MM.1S (cell line): ENCODE data around the gene CDK6.
A peak's percentile ranks its signal among the peaks of the same experiment; 100 is the strongest.

Experiments
- DNase-seq: peaks from one replicate; pipeline ENCODE4 v3.0.0-alpha.2; 2015
- H2AFZ ChIP-seq: fragments of 300-600 bp; sonication (generic); 2 replicates; pipeline ENCODE4 v1.6.0; 2016; ENCODE audit warnings: antibody characterized with exemption, low read length
- H3F3A ChIP-seq: fragments of 300-600 bp; sonication (generic); 2 replicates; pipeline ENCODE4 v1.6.1; 2016; ENCODE audit warnings: mild to moderate bottlenecking, antibody characterized with exemption, low read length, moderate library complexity, mixed read lengths; ENCODE audit not compliant: insufficient read depth
- H3K27ac ChIP-seq: fragments of 300-600 bp; sonication (generic); 2 replicates; pipeline ENCODE4 v1.5.1; 2016; ENCODE audit warnings: mild to moderate bottlenecking, low read length
- H3K27me3 ChIP-seq: fragments of 300-600 bp; sonication (generic); replicated peaks from 2 replicates; pipeline ENCODE4 v1.6.0; 2016; ENCODE audit warnings: low read length; ENCODE audit not compliant: insufficient read depth
- H3K36me3 ChIP-seq: fragments of 300-600 bp; sonication (generic); replicated peaks from 2 replicates; pipeline ENCODE4 v1.6.1; 2016; ENCODE audit warnings: mild to moderate bottlenecking, low read length, mixed read lengths; ENCODE audit not compliant: insufficient read depth
- H3K4me1 ChIP-seq: fragments of 300-600 bp; sonication (generic); 2 replicates; pipeline ENCODE4 v1.6.1; 2016; ENCODE audit warnings: low read length, mixed read lengths
- H3K4me2 ChIP-seq: fragments of 300-600 bp; sonication (generic); 2 replicates; pipeline ENCODE4 v1.6.0; 2016; ENCODE audit warnings: low read depth, low read length
- H3K4me3 ChIP-seq: fragments of 300-600 bp; sonication (generic); 2 replicates; pipeline ENCODE4 v1.5.1; 2016; ENCODE audit warnings: low read length, mixed read lengths
- H3K79me2 ChIP-seq: fragments of 300-600 bp; sonication (generic); 2 replicates; pipeline ENCODE4 v1.6.1; 2016; ENCODE audit warnings: mixed run types, low read length, mixed read lengths
- H3K9ac ChIP-seq: fragments of 300-600 bp; sonication (generic); 2 replicates; pipeline ENCODE4 v1.6.1; 2016; ENCODE audit warnings: low read length, mixed read lengths
- H3K9me2 ChIP-seq: fragments of 300-600 bp; sonication (generic); replicated peaks from 2 replicates; pipeline ENCODE4 v1.6.1; 2016; ENCODE audit warnings: mild to moderate bottlenecking, low read length, mixed read lengths; ENCODE audit not compliant: insufficient read depth
- H3K9me3 ChIP-seq: fragments of 300-600 bp; sonication (generic); replicated peaks from 2 replicates; pipeline ENCODE4 v1.6.1; 2016; ENCODE audit warnings: mild to moderate bottlenecking, low read length, mixed read lengths; ENCODE audit not compliant: insufficient read depth
- H4K20me1 ChIP-seq: fragments of 300-600 bp; sonication (generic); 2 replicates; pipeline ENCODE4 v1.6.1; 2016; ENCODE audit warnings: mild to moderate bottlenecking, low read length, moderate library complexity, mixed read lengths; ENCODE audit not compliant: insufficient read depth
- EZH2 ChIP-seq: fragments of 300-600 bp; sonication (generic); optimal IDR thresholded peaks from 2 replicates; pipeline ENCODE3; 2017; ENCODE audit warnings: low read depth, mild to moderate bottlenecking, antibody characterized with exemption, low read length, mixed read lengths
- EZH2phosphoT487 ChIP-seq: fragments of 300-600 bp; sonication (generic); IDR thresholded peaks from 2 replicates; pipeline ENCODE4 v1.6.1; 2018; ENCODE audit warnings: antibody characterized with exemption, low read length
- TF ChIP-seq, protein P1 (sequence below): fragments of 300-600 bp; sonication (generic); IDR thresholded peaks from 2 replicates; pipeline ENCODE4 v1.5.1; 2016; ENCODE audit warnings: antibody characterized with exemption, low read length, mixed read lengths

Gene CDK6

DNA sequence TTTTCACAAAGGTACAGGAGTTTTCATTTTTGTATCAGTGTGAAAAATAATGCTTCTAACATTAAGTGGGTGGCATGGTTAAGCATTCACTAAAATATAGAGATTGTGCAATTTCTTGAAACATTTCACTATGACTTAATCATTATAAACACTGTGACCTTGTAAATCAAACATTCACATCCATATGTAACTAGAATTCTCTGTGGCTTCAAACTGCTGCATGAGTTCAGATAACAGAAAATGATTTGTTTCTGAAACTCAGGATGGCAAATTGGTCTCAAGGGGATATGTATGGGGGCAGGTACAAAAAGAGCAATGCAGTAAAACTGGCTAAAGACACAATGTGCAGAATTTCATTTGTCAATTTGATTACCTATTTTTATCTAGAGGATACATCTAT is 250.0 kb downstream of the CDK6 start:
- Histone ChIP-seq H3K4me1 (peaks cover 21% of the 10 kb centered on the region), H3K27ac (no peak overlapping the region), H3K4me2 (no peak overlapping the region), H3K9me3 (no peaks in the 10 kb centered on the region), H4K20me1 (peaks cover 50% of the 10 kb centered on the region), H3K9me2 (no peaks in the 10 kb centered on the region), H3K36me3 (no peaks in the 10 kb centered on the region), H3K79me2 (peaks cover 87% of the 10 kb centered on the region), H3K9ac (no peak overlapping the region), H3F3A (peaks cover 4% of the 10 kb centered on the region; the same call in 1 of the 2 replicates), H3K27me3 (no peaks in the 10 kb centered on the region), H3K4me3 (no peak overlapping the region), H2AFZ (no peak overlapping the region)
- DNase-seq = no peak
- TF ChIP-seq EZH2 (no peak), EZH2phosphoT487 (no peak)
- TF ChIP-seq, protein P1, sequence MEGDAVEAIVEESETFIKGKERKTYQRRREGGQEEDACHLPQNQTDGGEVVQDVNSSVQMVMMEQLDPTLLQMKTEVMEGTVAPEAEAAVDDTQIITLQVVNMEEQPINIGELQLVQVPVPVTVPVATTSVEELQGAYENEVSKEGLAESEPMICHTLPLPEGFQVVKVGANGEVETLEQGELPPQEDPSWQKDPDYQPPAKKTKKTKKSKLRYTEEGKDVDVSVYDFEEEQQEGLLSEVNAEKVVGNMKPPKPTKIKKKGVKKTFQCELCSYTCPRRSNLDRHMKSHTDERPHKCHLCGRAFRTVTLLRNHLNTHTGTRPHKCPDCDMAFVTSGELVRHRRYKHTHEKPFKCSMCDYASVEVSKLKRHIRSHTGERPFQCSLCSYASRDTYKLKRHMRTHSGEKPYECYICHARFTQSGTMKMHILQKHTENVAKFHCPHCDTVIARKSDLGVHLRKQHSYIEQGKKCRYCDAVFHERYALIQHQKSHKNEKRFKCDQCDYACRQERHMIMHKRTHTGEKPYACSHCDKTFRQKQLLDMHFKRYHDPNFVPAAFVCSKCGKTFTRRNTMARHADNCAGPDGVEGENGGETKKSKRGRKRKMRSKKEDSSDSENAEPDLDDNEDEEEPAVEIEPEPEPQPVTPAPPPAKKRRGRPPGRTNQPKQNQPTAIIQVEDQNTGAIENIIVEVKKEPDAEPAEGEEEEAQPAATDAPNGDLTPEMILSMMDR = no peak

DNA sequence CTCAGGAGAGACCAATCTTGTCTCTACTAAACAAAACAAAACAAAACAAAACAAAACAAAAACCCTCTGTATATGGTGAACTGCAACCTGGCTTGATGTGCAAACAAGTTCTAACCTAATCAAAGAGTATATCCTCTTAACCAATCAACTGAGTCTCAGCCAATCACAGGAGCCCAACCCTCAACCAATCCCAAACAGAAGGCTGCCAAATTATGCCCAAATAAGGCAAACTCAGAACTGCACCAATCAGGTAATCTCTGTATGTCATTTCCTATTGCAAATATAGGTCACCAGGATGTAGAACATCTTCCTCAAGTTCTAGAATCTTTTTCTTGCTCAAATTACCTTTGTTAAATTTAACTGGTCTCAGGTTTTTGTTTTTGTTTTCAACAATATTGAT is 251.4 kb downstream of the CDK6 start:
- Histone ChIP-seq H2AFZ (no peak overlapping the region), H3K4me3 (no peak overlapping the region), H3K4me2 (peak overlapping the region; percentile 7; the same call in 1 of the 2 replicates), H3K36me3 (no peaks in the 10 kb centered on the region; the same call in 1 of the 2 replicates), H4K20me1 (peaks cover 53% of the 10 kb centered on the region), H3K9me3 (no peaks in the 10 kb centered on the region), H3K9ac (no peak overlapping the region), H3K79me2 (peaks cover 99% of the 10 kb centered on the region), H3F3A (peaks cover 4% of the 10 kb centered on the region; the same call in 1 of the 2 replicates), H3K27ac (no peak overlapping the region), H3K9me2 (no peaks in the 10 kb centered on the region), H3K4me1 (peaks cover 21% of the 10 kb centered on the region), H3K27me3 (no peaks in the 10 kb centered on the region)
- no peak for DNase-seq
- no peak for TF ChIP-seq EZH2
- TF ChIP-seq EZH2phosphoT487 = no peak
- TF ChIP-seq, protein P1 = no peak

DNA sequence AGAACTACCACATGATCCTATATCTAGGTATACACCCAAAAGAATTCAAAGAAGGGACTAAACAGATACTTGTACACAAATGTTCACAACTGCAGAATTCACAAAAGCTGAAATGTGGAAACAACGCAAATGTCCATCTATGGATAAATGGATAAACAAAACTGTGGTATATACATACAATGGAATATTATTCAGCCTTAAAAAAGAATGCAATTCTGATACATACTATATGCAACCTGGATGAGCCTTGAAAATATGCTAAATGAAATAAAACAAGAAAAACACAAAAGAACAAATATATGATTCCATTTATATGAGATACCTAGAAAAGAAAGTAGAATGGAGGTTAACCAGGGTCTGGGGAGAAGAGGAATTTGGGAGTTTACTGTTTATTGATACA is 253.4 kb downstream of the CDK6 start:
- H3K4me3 ChIP-seq = no peak overlapping the region
- H3K4me1 ChIP-seq = peaks cover 8% of the 10 kb centered on the region; the same call in 1 of the 2 replicates
- no peak overlapping the region for H2AFZ ChIP-seq
- H4K20me1 ChIP-seq = peaks cover 39% of the 10 kb centered on the region
- H3K9ac ChIP-seq = no peak overlapping the region
- no peak overlapping the region for H3K4me2 ChIP-seq
- DNase-seq = no peak
- peaks cover 7% of the 10 kb centered on the region; the same call in 1 of the 2 replicates for H3K36me3 ChIP-seq
- peaks cover 93% of the 10 kb centered on the region for H3K79me2 ChIP-seq
- H3F3A ChIP-seq = no peaks in the 10 kb centered on the region
- H3K9me3 ChIP-seq = no peaks in the 10 kb centered on the region
- H3K9me2 ChIP-seq = no peaks in the 10 kb centered on the region
- no peaks in the 10 kb centered on the region for H3K27me3 ChIP-seq
- no peak overlapping the region for H3K27ac ChIP-seq
- no peak for TF ChIP-seq EZH2phosphoT487
- no peak for TF ChIP-seq EZH2
- TF ChIP-seq, protein P1 = no peak
